Thyroid gland (tissue), 4 donors: ENCODE data around the gene SAMHD1.

ENCODE experiments used
- CTCF ChIP-seq, 6 experiments: fragments of 200-600 bp in 3 of 6; fragments of 450-650 bp in 3 of 6; sonication (generic) in 3 of 6; IDR thresholded peaks; one replicate each; pipeline ENCODE4 v1.5.1; 2016 to 2019; ENCODE audit warnings: antibody characterized with exemption in 6 of 6, mild to moderate bottlenecking in 2 of 6, inconsistent platforms in 1 of 6, moderate library complexity in 1 of 6
- POLR2A ChIP-seq, 2 donors: fragments of 450-650 bp; IDR thresholded peaks; one replicate each; pipeline ENCODE4 v1.6.1; 2017; ENCODE audit warnings: antibody characterized with exemption in 2 of 2, mild to moderate bottlenecking in 2 of 2, moderate library complexity in 1 of 2

GRCh38 chr20:36871640-36872570 lies 79.6 kb downstream of the SAMHD1 start:
- TF ChIP-seq POLR2A (IDR thresholded peaks at IDR 0.05) (no peak), CTCF (IDR thresholded peaks at IDR 0.05) (no peak)
